Left ventricle myocardium inferior (tissue), 1 donor: ENCODE data around the gene PICALM. TPM values are rescaled to one million over a fixed set of nuclear protein-coding genes. Genes with fewer than 3 reads are reported as not detected.
"Not testable (repeated sequence)": the region's sequence is repeated elsewhere in the genome, so short reads cannot be mapped to it uniquely, and the experiment has no call there.

Experiments
- DNase-seq: peaks from one replicate; pipeline ENCODE4 v3.0.0-alpha.2; 2020
- H3K27ac ChIP-seq: fragments of 200-600 bp; replicated peaks from 2 replicates; pipeline ENCODE4 v1.8.0; 2021
- H3K27me3 ChIP-seq: fragments of 200-600 bp; 2 replicates; pipeline ENCODE4 v1.8.0; 2021; ENCODE audit warnings: low read depth
- H3K36me3 ChIP-seq: fragments of 200-600 bp; 2 replicates; pipeline ENCODE4 v1.8.0; 2021
- H3K4me1 ChIP-seq: fragments of 200-600 bp; 2 replicates; pipeline ENCODE4 v1.8.0; 2021
- H3K4me3 ChIP-seq: fragments of 200-600 bp; 2 replicates; pipeline ENCODE4 v1.8.0; 2021; ENCODE audit warnings: mild to moderate bottlenecking, moderate library complexity
- H3K9me3 ChIP-seq: fragments of 200-600 bp; replicated peaks from 2 replicates; pipeline ENCODE4 v1.8.0; 2021
- intact Hi-C: fragments of 100-400 bp; cut with micrococcal nuclease; formaldehyde crosslinking; loops from one replicate; pipeline ENCODE4 v1.11.0; 2022
- total RNA-seq: library from RNA; stranded (reverse); fragmentation: NEBNext Ultra II Directional; extraction: Animal tissue kit (Norgen Biotek cat#: 25700); gene quantifications from one replicate; pipeline ENCODE4 v1.2.1, GENCODE V29; 2021
- TF ChIP-seq, protein P1 (sequence below): fragments of 200-600 bp; IDR thresholded peaks from 2 replicates; pipeline ENCODE4 v1.8.0; 2021; ENCODE audit warnings: antibody characterized with exemption, mild to moderate bottlenecking, borderline replicate concordance
- donor health status: DM: no; HTN: yes; CAD: no; lungs with severe emphysema.

The PICALM gene
- total RNA-seq, 1 donor from 2014 or later: 133 TPM

GRCh38 chr11:85937835-85938234 lies 131.0 kb downstream of the PICALM start:
- Histone ChIP-seq H3K4me1 (no peaks in the 10 kb centered on the region), H3K36me3 (no peaks in the 10 kb centered on the region), H3K9me3 (no peaks in the 10 kb centered on the region), H3K27me3 (peaks cover 13% of the 10 kb centered on the region), H3K27ac (no peak overlapping the region), H3K4me3 (no peak overlapping the region)
- no peak for DNase-seq
- TF ChIP-seq, protein P1, sequence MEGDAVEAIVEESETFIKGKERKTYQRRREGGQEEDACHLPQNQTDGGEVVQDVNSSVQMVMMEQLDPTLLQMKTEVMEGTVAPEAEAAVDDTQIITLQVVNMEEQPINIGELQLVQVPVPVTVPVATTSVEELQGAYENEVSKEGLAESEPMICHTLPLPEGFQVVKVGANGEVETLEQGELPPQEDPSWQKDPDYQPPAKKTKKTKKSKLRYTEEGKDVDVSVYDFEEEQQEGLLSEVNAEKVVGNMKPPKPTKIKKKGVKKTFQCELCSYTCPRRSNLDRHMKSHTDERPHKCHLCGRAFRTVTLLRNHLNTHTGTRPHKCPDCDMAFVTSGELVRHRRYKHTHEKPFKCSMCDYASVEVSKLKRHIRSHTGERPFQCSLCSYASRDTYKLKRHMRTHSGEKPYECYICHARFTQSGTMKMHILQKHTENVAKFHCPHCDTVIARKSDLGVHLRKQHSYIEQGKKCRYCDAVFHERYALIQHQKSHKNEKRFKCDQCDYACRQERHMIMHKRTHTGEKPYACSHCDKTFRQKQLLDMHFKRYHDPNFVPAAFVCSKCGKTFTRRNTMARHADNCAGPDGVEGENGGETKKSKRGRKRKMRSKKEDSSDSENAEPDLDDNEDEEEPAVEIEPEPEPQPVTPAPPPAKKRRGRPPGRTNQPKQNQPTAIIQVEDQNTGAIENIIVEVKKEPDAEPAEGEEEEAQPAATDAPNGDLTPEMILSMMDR: no peak
- intact Hi-C loops: no loop called here

DNA sequence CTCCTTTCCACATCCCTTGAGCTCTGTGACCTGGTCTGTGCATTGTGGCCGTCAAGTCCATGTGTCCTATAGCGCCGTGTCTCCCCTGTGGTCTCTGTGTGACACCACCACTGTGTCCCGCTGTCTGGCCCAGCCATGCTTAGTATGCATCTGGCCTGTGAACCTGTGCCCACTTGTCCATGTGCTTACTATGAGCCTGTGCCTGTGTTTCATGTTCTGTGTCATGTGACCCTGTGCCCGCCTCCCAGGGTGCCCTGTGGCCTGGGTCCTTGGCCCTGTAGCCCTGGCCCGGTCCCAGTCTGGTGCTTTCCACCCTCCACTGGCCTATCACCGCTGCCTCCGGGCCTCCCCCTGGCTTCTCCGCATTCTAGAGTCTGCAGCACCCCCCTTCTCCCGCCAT lies 133.1 kb downstream of the PICALM start:
- H3K27me3 ChIP-seq: peaks cover 16% of the 10 kb centered on the region
- no peak overlapping the region for H3K4me3 ChIP-seq
- no peak overlapping the region for H3K27ac ChIP-seq
- H3K9me3 ChIP-seq: no peaks in the 10 kb centered on the region
- H3K36me3 ChIP-seq: no peaks in the 10 kb centered on the region
- no peaks in the 10 kb centered on the region for H3K4me1 ChIP-seq
- DNase-seq: no peak
- TF ChIP-seq, protein P1: no peak
- intact Hi-C loops: no loop called here

- no peak for DNase-seq
- peak overlapping the region; percentile 47 for H3K4me3 ChIP-seq
- TF ChIP-seq, protein P1: no peak
Measured at GRCh38 chr11:85934596-85935169, 134.2 kb downstream of the PICALM start.

DNA sequence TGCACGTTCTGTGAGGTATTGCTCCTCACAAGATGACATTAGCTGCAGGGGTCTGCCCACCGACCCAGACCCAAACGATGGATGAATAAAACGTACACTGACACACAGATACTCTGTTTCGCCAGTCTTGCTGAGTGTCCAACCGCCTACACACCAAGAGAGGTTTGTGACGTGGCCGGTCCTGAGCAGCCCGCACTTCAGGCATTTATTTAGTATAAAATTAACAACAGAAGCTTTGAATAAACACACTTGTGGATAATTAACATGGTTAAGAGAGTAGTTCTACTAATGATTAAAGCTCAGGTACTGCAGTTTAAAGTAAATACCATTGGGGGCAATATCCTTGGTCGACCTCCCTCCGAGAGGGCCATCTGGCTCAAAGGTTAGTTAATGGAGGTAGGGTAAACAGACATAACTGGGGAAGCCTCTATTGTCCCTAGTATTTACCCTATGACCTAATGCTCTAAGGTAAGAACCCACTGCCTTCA lies 138.0 kb downstream of the PICALM start:
- H3K27me3 ChIP-seq: peaks cover 17% of the 10 kb centered on the region
- DNase-seq: no peak
- intact Hi-C loops: no loop called here
- H3K27ac ChIP-seq: no peak overlapping the region
- H3K4me1 ChIP-seq: no peaks in the 10 kb centered on the region
- no peaks in the 10 kb centered on the region for H3K36me3 ChIP-seq
- no peak overlapping the region for H3K4me3 ChIP-seq
- TF ChIP-seq, protein P1: no peak
- H3K9me3 ChIP-seq: peaks cover 8% of the 10 kb centered on the region

More at GRCh38 chr11:85934596-85935169, 134.2 kb downstream of the PICALM start:
- H3K27me3 ChIP-seq: peaks cover 16% of the 10 kb centered on the region
- no peaks in the 10 kb centered on the region for H3K4me1 ChIP-seq
- no peaks in the 10 kb centered on the region for H3K36me3 ChIP-seq
- H3K9me3 ChIP-seq: peaks cover under 1% of the 10 kb centered on the region
- intact Hi-C loops: no loop called here
- H3K27ac ChIP-seq: no peak overlapping the region

DNA sequence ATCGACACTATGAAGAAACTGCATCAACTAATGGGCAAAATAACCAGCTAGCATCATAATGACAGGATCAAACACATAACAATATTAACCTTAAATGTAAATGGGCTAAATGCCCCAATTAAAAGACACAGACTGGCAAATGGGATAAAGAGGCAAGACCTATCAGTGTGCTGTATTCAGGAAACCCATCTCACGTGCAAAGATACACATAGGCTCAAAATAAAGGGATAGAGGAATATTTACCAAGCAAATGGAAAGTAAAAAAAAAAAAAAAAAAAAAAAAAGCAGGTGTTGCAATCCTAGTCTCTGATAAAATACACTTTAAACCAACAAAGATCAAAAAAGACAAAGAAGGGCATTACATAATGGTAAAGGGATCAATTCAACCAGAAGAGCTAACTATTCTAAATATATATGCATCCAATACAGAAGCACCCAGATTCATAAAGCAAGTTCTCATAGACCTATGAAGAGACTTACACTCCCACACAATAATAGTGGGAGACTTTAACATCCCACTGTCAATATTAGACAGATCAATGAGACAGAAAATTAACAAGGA lies 142.2 kb downstream of the PICALM start:
- DNase-seq, H3K4me1 ChIP-seq, H3K9me3 ChIP-seq, H3K4me3 ChIP-seq, intact Hi-C loops, H3K36me3 ChIP-seq, H3K27ac ChIP-seq: not testable (repeated sequence)
- H3K27me3 ChIP-seq: peaks cover 41% of the 10 kb centered on the region

GRCh38 chr11:85923455-85923854 lies 145.4 kb downstream of the PICALM start:
- intact Hi-C loops: no loop called here
- Histone ChIP-seq H3K9me3 (no peaks in the 10 kb centered on the region), H3K4me1 (no peaks in the 10 kb centered on the region), H3K36me3 (no peaks in the 10 kb centered on the region), H3K4me3 (no peak overlapping the region), H3K27ac (no peak overlapping the region), H3K27me3 (peaks cover 41% of the 10 kb centered on the region)
- TF ChIP-seq, protein P1: no peak
- DNase-seq: no peak
